Muscle layer of duodenum (tissue), 2 donors: ENCODE results near the gene UBL7.
A peak's percentile ranks its signal among the peaks of the same experiment; 100 is the strongest.

ENCODE experiments used
- H3K27ac ChIP-seq: one replicate; pipeline ENCODE4 v1.7.0; 2013; ENCODE audit warnings: mild to moderate bottlenecking, low read length
- H3K27me3 ChIP-seq: one replicate; pipeline ENCODE4 v1.7.0; 2013; ENCODE audit warnings: low read depth, mild to moderate bottlenecking, control low read depth, low read length
- H3K36me3 ChIP-seq, 2 donors: one replicate each; pipeline ENCODE4 v1.7.0; 2013; ENCODE audit warnings: low read length in 2 of 2, control low read depth in 1 of 2, mild to moderate bottlenecking in 1 of 2; ENCODE audit not compliant: insufficient read depth in 2 of 2, control insufficient read depth in 1 of 2
- H3K4me1 ChIP-seq, 2 donors: one replicate each; pipeline ENCODE4 v1.7.0; 2013; ENCODE audit warnings: low read length in 2 of 2, mild to moderate bottlenecking in 2 of 2, control low read depth in 1 of 2, moderate library complexity in 1 of 2; ENCODE audit not compliant: insufficient read depth in 2 of 2, control insufficient read depth in 1 of 2
- H3K4me3 ChIP-seq, 2 donors: one replicate each; pipeline ENCODE4 v1.7.0; 2013; ENCODE audit warnings: low read length in 2 of 2, low read depth in 1 of 2, mild to moderate bottlenecking in 1 of 2
- H3K9me3 ChIP-seq, 2 donors: one replicate each; pipeline ENCODE4 v1.7.0; 2013; ENCODE audit warnings: low read length in 2 of 2, control low read depth in 1 of 2, mild to moderate bottlenecking in 1 of 2; ENCODE audit not compliant: control insufficient read depth in 1 of 2
- donor health status: healthy.

Gene UBL7

GRCh38 chr15:74434263-74435136 is 26.5 kb downstream of the UBL7 start:
- Histone ChIP-seq H3K36me3 (no peaks in the 10 kb centered on the region), H3K4me3 (peak overlapping the region; percentile 46 to 83), H3K27ac (no peak overlapping the region), H3K4me1 (peaks cover 0 to 29% of the 10 kb centered on the region in 2 donors), H3K27me3 (peaks cover 14% of the 10 kb centered on the region), H3K9me3 (no peaks in the 10 kb centered on the region)

DNA sequence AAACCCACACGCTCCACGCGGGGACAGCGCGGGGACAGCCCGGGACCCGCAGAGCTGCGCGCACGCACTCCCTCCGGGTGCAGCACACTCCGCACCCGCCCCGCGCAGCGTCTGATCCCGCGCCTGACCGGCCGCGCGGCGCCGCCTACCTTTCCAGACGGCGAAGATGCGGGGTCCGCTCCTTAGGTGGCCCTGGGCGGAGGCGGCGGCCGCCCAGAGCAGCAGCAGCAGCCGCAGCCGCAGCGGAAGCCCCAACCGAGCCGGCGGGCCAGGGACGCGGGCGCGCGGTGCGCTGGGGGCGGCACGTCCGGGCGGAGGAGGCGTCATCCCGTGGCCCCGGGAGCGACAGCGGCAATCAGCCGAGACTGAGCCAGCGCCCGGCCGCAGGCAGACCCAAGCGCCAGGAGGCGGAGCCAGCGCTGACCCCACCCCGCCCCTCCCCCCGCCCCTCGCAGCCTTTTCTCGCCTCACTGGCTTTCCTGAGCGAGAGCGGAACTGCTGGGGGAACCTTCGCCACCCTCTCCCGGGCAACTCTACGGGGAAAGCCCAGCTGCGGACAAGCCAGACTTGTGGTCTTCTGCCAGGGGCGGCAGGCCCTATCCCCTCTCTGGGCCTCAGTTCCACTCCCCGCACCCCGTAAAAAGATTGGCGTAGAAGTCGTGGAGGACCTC is 27.2 kb downstream of the UBL7 start, which contains the start of gene SEMA7A:
SEMA7A (minus strand) TSS at position 367 of the 671 bp plus-strand sequence; CDS start at position 327, 40 bp downstream.
- no peaks in the 10 kb centered on the region for H3K9me3 ChIP-seq
- peak within 1 kb of the TSS; percentile 46 to 83 for H3K4me3 ChIP-seq
- peaks cover 14% of the 10 kb centered on the region for H3K27me3 ChIP-seq
- H3K27ac ChIP-seq = no peak within 1 kb of the TSS
- H3K4me1 ChIP-seq = peaks cover 2 to 29% of the 10 kb centered on the region in 2 donors
- H3K36me3 ChIP-seq = no peaks in the 10 kb centered on the region

- Histone ChIP-seq H3K9me3 (no peaks in the 10 kb centered on the region), H3K4me3 (peak overlapping the region; percentile 33 to 83), H3K27ac (no peak overlapping the region), H3K36me3 (no peaks in the 10 kb centered on the region), H3K4me1 (peaks cover 4 to 29% of the 10 kb centered on the region in 2 donors), H3K27me3 (peaks cover 14% of the 10 kb centered on the region)
Measured at GRCh38 chr15:74432968-74433591, 27.9 kb downstream of the UBL7 start.

DNA sequence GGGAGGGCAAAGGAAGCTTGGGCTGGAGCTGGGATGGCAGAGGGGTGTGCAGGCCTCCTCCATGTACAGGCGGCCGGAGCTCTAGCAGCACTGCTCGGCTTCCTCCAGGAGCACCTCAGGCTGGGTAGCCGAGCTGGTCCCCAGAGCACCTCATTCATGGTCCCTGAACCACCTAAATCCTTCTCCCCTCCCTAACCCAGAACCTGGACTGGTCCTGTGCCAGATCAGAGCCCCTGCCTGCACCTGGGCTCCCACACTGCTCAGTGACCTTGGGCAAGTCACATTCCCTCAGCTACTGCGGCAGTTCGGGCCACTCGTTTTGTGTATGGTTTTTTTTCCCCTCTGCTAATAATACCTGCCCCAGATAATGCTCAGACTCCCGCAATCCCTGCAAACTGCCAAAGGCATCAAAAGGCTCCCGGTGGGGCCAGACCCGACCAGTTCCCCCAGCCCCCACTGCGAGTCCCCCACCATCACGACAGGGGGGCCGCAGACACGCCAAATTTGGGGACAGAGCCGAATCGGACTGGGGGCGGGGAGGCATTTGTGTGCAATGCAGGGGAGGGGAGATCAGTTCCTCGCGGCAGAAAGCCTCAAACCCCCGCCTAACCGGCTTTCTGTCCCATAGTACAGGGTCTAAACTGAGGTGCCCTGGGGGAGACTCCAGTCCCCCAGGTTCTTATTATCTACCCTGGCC is 28.5 kb downstream of the UBL7 start:
- Histone ChIP-seq H3K4me3 (peak overlapping the region in 1 of 2 donors; percentile 83), H3K36me3 (no peaks in the 10 kb centered on the region), H3K9me3 (no peaks in the 10 kb centered on the region), H3K27ac (no peak overlapping the region), H3K27me3 (peaks cover 14% of the 10 kb centered on the region), H3K4me1 (peaks cover 4 to 29% of the 10 kb centered on the region in 2 donors)

- H3K9me3 ChIP-seq = no peaks in the 10 kb centered on the region
- peaks cover 4 to 29% of the 10 kb centered on the region in 2 donors for H3K4me1 ChIP-seq
- no peak overlapping the region for H3K27ac ChIP-seq
- peak overlapping the region in 1 of 2 donors; percentile 83 for H3K4me3 ChIP-seq
- no peaks in the 10 kb centered on the region for H3K36me3 ChIP-seq
- H3K27me3 ChIP-seq = peaks cover 14% of the 10 kb centered on the region
Measured at GRCh38 chr15:74431645-74432044, 29.3 kb downstream of the UBL7 start.

GRCh38 chr15:74431116-74431515 is 29.8 kb downstream of the UBL7 start:
- Histone ChIP-seq H3K4me3 (no peak overlapping the region), H3K36me3 (no peaks in the 10 kb centered on the region), H3K27me3 (peaks cover 14% of the 10 kb centered on the region), H3K4me1 (peaks cover 4 to 29% of the 10 kb centered on the region in 2 donors), H3K27ac (no peak overlapping the region), H3K9me3 (no peaks in the 10 kb centered on the region)

DNA sequence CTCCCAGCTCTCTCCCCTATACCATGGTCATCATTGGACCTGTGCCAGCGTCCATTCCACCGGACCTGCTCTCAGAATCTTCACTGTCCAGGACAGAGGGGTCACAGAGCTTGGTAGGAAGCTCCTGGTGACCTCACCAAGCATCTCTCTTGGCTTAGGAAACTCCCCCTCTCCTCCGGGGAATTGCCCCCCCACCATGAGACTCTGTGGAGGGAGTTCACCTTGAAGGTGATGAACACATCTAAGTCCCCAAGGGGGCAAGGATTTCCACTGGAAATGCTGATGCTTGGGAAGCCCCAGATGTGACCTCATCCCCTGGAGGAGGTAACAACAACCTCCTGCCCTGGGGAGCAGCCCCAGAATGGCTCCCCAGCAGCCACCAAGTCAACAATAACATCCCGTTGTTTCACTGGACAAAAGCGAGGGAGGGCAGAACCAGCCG is 30.4 kb downstream of the UBL7 start:
- no peaks in the 10 kb centered on the region for H3K36me3 ChIP-seq
- H3K9me3 ChIP-seq = no peaks in the 10 kb centered on the region
- H3K4me1 ChIP-seq = peaks cover 4 to 29% of the 10 kb centered on the region in 2 donors
- H3K27me3 ChIP-seq = peaks cover 14% of the 10 kb centered on the region
- H3K4me3 ChIP-seq = no peak overlapping the region
- H3K27ac ChIP-seq = no peak overlapping the region

GRCh38 chr15:74429781-74430400 is 31.1 kb downstream of the UBL7 start:
- H3K4me3 ChIP-seq = no peak overlapping the region
- H3K27me3 ChIP-seq = peaks cover 14% of the 10 kb centered on the region
- H3K9me3 ChIP-seq = no peaks in the 10 kb centered on the region
- no peak overlapping the region for H3K27ac ChIP-seq
- H3K4me1 ChIP-seq = peaks cover 4 to 29% of the 10 kb centered on the region in 2 donors
- H3K36me3 ChIP-seq = no peaks in the 10 kb centered on the region

DNA sequence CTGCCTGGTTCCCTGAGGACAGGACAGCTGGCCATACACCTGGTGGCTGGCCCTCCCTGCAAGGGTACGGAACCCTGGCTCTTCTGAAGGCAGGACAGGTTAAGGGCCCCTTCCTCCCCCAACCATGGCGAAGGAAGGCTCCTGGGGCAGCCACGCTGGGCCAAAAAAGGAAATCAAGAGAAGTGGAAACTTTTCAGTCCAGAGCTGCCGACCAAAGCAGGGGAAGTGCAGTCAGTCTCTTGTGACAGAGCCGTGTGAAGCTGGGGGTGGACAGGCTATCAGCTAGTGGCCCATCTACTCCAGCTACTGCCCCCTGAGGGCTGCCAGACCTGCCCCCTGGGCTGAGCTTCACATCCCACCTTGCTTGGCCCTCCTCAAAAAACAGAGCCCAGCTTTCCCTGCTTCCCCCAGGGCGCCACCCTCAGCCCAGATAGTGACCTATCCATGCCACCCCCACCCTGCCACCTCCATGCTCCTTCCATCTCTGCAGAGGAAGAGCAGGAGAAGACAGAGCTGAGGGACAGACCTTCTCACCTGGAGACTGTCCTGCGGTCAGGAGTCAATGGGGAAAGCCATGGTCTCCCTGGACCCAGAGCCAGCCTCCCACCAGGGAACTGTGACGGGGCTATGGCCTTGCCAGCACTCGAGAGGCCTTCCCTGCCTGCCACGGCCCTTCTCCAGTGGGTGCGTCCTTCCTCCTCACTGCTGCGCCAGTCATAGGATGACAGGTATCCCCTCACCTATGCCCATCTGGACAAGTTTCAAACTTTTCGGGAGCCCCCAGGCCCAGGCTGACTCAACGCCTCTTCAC is 31.8 kb downstream of the UBL7 start:
- H3K4me3 ChIP-seq = no peak overlapping the region
- no peak overlapping the region for H3K27ac ChIP-seq
- peaks cover 4 to 23% of the 10 kb centered on the region in 2 donors for H3K4me1 ChIP-seq
- H3K36me3 ChIP-seq = no peaks in the 10 kb centered on the region
- peaks cover 14% of the 10 kb centered on the region for H3K27me3 ChIP-seq
- no peaks in the 10 kb centered on the region for H3K9me3 ChIP-seq

GRCh38 chr15:74428442-74428787 is 32.5 kb downstream of the UBL7 start:
- Histone ChIP-seq H3K9me3 (no peaks in the 10 kb centered on the region), H3K4me3 (no peak overlapping the region), H3K4me1 (peaks cover 4 to 20% of the 10 kb centered on the region in 2 donors), H3K27me3 (peaks cover 14% of the 10 kb centered on the region), H3K27ac (no peak overlapping the region), H3K36me3 (no peaks in the 10 kb centered on the region)
